ENCODE data around the gene AGTRAP.

DNA sequence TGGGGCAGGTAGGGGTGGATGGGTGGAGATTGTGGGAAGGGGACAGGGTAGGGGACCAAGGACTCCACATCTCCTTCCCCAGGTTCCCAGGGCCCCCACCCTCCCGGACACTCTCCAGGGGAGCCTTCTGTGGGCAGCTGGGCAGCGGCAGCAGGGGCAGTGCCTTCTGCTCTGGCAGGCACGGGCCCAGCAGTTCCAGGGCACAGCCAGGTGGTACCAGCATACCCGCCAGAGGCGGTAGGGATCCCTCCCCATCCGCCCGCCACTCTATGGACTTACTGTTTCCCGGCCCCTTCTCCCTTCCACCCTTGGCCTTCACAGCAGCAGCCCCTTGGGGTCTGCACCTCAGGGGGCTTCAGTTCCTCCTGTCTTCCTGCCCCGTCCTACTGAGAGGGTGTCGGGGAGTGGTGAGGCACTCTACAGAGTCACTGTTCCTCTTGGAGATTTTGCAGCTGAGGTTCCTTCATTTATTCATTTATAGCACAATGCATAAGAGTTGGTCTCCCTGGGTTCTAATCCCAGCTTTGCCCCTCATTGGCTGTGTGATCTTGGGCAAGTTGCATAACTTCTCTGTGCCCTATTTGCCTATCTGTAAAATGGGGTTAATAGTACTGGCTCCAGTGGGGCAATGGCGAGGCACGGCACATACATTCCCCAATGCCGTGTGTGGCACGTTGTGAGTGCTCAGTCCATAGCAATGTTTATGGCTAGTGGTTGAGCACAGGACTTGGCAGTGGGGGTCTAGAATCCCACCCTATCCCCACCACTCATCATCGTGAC is 43.1 kb downstream of the AGTRAP start:
- no peak for TF ChIP-seq POLR2AphosphoS5 (IDR thresholded peaks at IDR 0.05; ENCODE audit: borderline replicate concordance, low read depth, low read length)
- no peak for TF ChIP-seq EZH2 (IDR thresholded peaks at IDR 0.05)
- no peak for TF ChIP-seq FOXP2 (optimal IDR thresholded peaks at IDR 0.05; ENCODE audit: control extremely low read depth, extremely low read length, insufficient read depth)
